ENCODE data around the gene VN1R5. TPM values are rescaled to one million over a fixed set of nuclear protein-coding genes. Genes with fewer than 3 reads are reported as not detected.

Gene VN1R5
- total RNA-seq, 2 donors from 2014 or later, result not detected

GRCh38 chr1:247273013-247273412 lies 17.1 kb downstream of the VN1R5 start:
- Histone ChIP-seq H3K27ac (no peak overlapping the region), H3K36me3 (no peaks in the 10 kb centered on the region), H3K4me3 (no peak overlapping the region), H3K4me1 (ENCODE audit: control insufficient read depth in 1 of 2, low read depth in 2 of 2) (no peaks in the 10 kb centered on the region), H3K9me3 (no peaks in the 10 kb centered on the region), H3K27me3 (replicated peaks; ENCODE audit: insufficient read depth) (no peaks in the 10 kb centered on the region)
- ATAC-seq (ENCODE audit: insufficient number of reproducible peaks, low FRiP score, low read depth) (no peak), DNase-seq (ENCODE audit: low spot score) (no peak)
- TF ChIP-seq CTCF (IDR thresholded peaks at IDR 0.05), result no peak

GRCh38 chr1:247274605-247275256 lies 18.9 kb downstream of the VN1R5 start:
- ATAC-seq (ENCODE audit: insufficient number of reproducible peaks, low FRiP score, low read depth) (no peak), DNase-seq (ENCODE audit: low spot score) (no peak)
- TF ChIP-seq CTCF (IDR thresholded peaks at IDR 0.05), result no peak
- Histone ChIP-seq H3K4me3 (no peak overlapping the region), H3K36me3 (no peaks in the 10 kb centered on the region), H3K4me1 (ENCODE audit: control insufficient read depth in 1 of 2, low read depth in 2 of 2) (no peaks in the 10 kb centered on the region), H3K27ac (no peak overlapping the region), H3K27me3 (replicated peaks; ENCODE audit: insufficient read depth) (no peaks in the 10 kb centered on the region), H3K9me3 (no peaks in the 10 kb centered on the region)

- no peaks in the 10 kb centered on the region for H3K36me3 ChIP-seq
- no peak overlapping the region for H3K27ac ChIP-seq
- DNase-seq (ENCODE audit: low spot score) (no peak), ATAC-seq (ENCODE audit: insufficient number of reproducible peaks, low FRiP score, low read depth) (no peak)
- no peak overlapping the region for H3K4me3 ChIP-seq
- H3K4me1 ChIP-seq (ENCODE audit: control insufficient read depth in 1 of 2, low read depth in 2 of 2), result no peaks in the 10 kb centered on the region
- TF ChIP-seq CTCF (IDR thresholded peaks at IDR 0.05), result no peak
- no peaks in the 10 kb centered on the region for H3K27me3 ChIP-seq (replicated peaks; ENCODE audit: insufficient read depth)
- H3K9me3 ChIP-seq, result no peaks in the 10 kb centered on the region
Observed at GRCh38 chr1:247277191-247277590, 21.3 kb downstream of the VN1R5 start.

GRCh38 chr1:247281001-247281574 lies 25.2 kb downstream of the VN1R5 start:
- no peak for TF ChIP-seq CTCF (IDR thresholded peaks at IDR 0.05)
- H3K27ac ChIP-seq, result no peak overlapping the region
- no peaks in the 10 kb centered on the region for H3K36me3 ChIP-seq
- DNase-seq (ENCODE audit: low spot score) (no peak), ATAC-seq (ENCODE audit: insufficient number of reproducible peaks, low FRiP score, low read depth) (no peak)
- H3K4me1 ChIP-seq (ENCODE audit: control insufficient read depth in 1 of 2, low read depth in 2 of 2), result no peaks in the 10 kb centered on the region
- no peak overlapping the region for H3K4me3 ChIP-seq
- no peaks in the 10 kb centered on the region for H3K9me3 ChIP-seq
- no peaks in the 10 kb centered on the region for H3K27me3 ChIP-seq (replicated peaks; ENCODE audit: insufficient read depth)

GRCh38 chr1:247286134-247286670 lies 30.3 kb downstream of the VN1R5 start:
- no peaks in the 10 kb centered on the region for H3K9me3 ChIP-seq
- H3K27me3 ChIP-seq (replicated peaks; ENCODE audit: insufficient read depth), result no peaks in the 10 kb centered on the region
- no peak for ATAC-seq (ENCODE audit: insufficient number of reproducible peaks, low FRiP score, low read depth)
- H3K36me3 ChIP-seq, result no peaks in the 10 kb centered on the region
- H3K4me1 ChIP-seq (ENCODE audit: control insufficient read depth in 1 of 2, low read depth in 2 of 2), result no peaks in the 10 kb centered on the region
- no peak for DNase-seq (ENCODE audit: low spot score)
- TF ChIP-seq CTCF (IDR thresholded peaks at IDR 0.05), result no peak
- H3K27ac ChIP-seq, result no peak overlapping the region
- H3K4me3 ChIP-seq, result no peak overlapping the region
